K562 (cell line): Measurements from ENCODE around the gene MLN. TPM values are rescaled to one million over a fixed set of nuclear protein-coding genes. Genes with fewer than 3 reads are reported as not detected.
A peak's percentile ranks its signal among the peaks of the same experiment; 100 is the strongest.

Experiments
- GABPB2 ChIP-seq: fragments of 250-450 bp; sonication (Bioruptor Pico); conservative IDR thresholded peaks from 2 replicates; pipeline ENCODE4 v1.5.1; 2021; ENCODE audit warnings: mild to moderate bottlenecking
- LCOR ChIP-seq: sonication (generic); formaldehyde crosslinking; IDR thresholded peaks from 2 replicates; pipeline ENCODE4 v1.8.0; 2022; ENCODE audit warnings: mild to moderate bottlenecking, missing genetic modification reagents
- PHF21A ChIP-seq: fragments of 450-650 bp; IDR thresholded peaks from 2 replicates; pipeline ENCODE4 v1.6.1; 2017; ENCODE audit warnings: low read depth, borderline replicate concordance
- SP2 ChIP-seq: IDR thresholded peaks from 2 replicates; pipeline ENCODE4 v1.6.1; 2011; ENCODE audit warnings: mild to moderate bottlenecking, low read depth, low read length, moderate library complexity; ENCODE audit not compliant: poor library complexity, severe bottlenecking; ENCODE audit errors: extremely low read depth
- ZBTB1 ChIP-seq: sonication (generic); formaldehyde crosslinking; IDR thresholded peaks from 2 replicates; pipeline ENCODE4 v1.8.1; 2023; ENCODE audit warnings: missing genetic modification reagents, low read depth, mild to moderate bottlenecking, borderline replicate concordance
- ZEB2 ChIP-seq: fragments of 450-650 bp; IDR thresholded peaks from 2 replicates; pipeline ENCODE4 v1.6.1; 2016
- ZNF316 ChIP-seq: fragments of 450-650 bp; IDR thresholded peaks from 2 replicates; pipeline ENCODE4 v1.6.1; 2016
- polyA plus RNA-seq, 8 experiments: library from polyadenylated mRNA; depleted of rRNA in 4 of 8; stranded (reverse) in 5 of 8; unstranded in 3 of 8; fragments of >200 nt; fragmentation: Nextera tagmentation in 2 of 8; fragmentation: Illumina TruSeq in 1 of 8; extraction: Ambion mirVana in 2 of 8; extraction: Trizol in 1 of 8; gene quantifications; 2 replicates each; pipeline versions ENCODE4 v1.2.1 to v1.2.3, GENCODE V29; 2011 to 2014; ENCODE audit warnings: inconsistent platforms in 1 of 8, missing spikeins in 1 of 8
- total RNA-seq, 7 experiments: library from RNA; depleted of rRNA in 6 of 7; stranded (reverse); fragments of >200 nt in 6 of 7; fragmentation: Illumina TruSeq in 2 of 7; extraction: Trizol in 2 of 7; gene quantifications; 2 replicates each; pipeline versions ENCODE4 v1.2.1 to v1.2.3, GENCODE V29; 2011 to 2021; ENCODE audit warnings: low replicate concordance in 1 of 7
- TF ChIP-seq, protein P1 (sequence below): fragments of 450-650 bp; IDR thresholded peaks from 2 replicates; pipeline ENCODE4 v1.6.1; 2016
- TF ChIP-seq, protein P2 (sequence below): sonication (generic); formaldehyde crosslinking; IDR thresholded peaks from 2 replicates; pipeline ENCODE4 v1.8.1; 2023; ENCODE audit warnings: mild to moderate bottlenecking, missing genetic modification reagents
- TF ChIP-seq, protein P3 (sequence below): fragments of 250-450 bp; sonication (Bioruptor Pico); IDR thresholded peaks from 2 replicates; pipeline ENCODE4 v1.8.0; 2021; ENCODE audit warnings: borderline replicate concordance, mild to moderate bottlenecking, moderate library complexity; ENCODE audit not compliant: poor library complexity, severe bottlenecking
- TF ChIP-seq, protein P4 (sequence below): fragments of 200-800 bp; sonication (Bioruptor generic); IDR thresholded peaks from 2 replicates; pipeline ENCODE4 v1.6.1; 2017; ENCODE audit warnings: missing genetic modification characterization, missing compliant biosample characterization

Gene MLN
- total and polyA plus RNA-seq, 9 of the 15 experiments (the other 6 are each of a cell fraction or from before 2014, with no cell fraction given): not detected

DNA sequence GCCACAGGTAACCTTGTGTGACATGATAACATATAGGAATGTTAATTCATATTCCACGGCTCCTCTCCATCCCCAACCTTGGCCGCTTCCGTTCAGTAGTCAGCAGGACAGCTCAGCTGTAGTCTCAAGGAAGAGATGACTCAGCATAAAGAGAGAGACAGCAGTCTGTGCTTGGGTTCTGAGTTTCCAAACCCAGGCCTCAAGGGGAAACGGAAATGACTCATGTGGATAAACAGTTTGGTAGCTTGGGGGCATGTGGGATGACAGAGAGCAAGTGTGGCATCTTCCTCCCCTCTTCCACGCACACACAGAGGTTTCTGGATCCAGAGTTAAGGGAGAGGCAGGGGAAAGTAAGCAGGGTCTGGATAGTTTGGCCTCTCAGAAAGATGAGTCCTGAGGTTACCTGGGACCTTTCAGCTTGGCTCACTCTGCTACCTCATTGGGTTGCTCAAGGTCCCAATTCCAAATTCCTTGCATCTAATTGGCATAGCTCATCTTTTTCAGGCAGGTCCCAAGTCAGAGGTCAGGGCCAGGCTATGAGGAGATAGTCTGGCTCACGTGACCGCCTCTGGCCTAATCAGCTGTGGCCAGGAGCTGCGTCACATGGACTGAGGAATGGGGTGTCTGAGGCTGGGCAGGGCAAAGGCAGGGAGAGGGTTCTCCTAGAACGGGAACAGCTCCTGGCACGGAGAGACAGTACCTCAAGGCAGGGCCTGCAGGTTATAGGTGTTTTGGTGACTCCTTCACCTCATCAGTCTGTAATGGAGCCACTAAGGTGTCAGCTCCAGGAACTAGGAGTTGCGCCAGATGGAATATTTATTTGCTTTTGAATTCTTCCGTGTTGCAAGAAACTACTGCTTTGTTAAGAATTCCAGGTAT is 36.5 kb upstream of the MLN start (continued):
- TF ChIP-seq ZBTB1 (CRISPR knock-in tag) (no peak), LCOR (CRISPR knock-in tag) (peak; percentile 99), PHF21A (peak; percentile 65; the same call in 1 of the 2 replicates), GABPB2 (CRISPR knock-in tag) (no peak), SP2 (no peak), ZNF316 (peak; percentile 100), ZEB2 (peak; percentile 77; the same call in 1 of the 2 replicates)
- TF ChIP-seq, protein P1, sequence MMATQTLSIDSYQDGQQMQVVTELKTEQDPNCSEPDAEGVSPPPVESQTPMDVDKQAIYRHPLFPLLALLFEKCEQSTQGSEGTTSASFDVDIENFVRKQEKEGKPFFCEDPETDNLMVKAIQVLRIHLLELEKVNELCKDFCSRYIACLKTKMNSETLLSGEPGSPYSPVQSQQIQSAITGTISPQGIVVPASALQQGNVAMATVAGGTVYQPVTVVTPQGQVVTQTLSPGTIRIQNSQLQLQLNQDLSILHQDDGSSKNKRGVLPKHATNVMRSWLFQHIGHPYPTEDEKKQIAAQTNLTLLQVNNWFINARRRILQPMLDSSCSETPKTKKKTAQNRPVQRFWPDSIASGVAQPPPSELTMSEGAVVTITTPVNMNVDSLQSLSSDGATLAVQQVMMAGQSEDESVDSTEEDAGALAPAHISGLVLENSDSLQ: peak; percentile 72
- TF ChIP-seq, protein P2, sequence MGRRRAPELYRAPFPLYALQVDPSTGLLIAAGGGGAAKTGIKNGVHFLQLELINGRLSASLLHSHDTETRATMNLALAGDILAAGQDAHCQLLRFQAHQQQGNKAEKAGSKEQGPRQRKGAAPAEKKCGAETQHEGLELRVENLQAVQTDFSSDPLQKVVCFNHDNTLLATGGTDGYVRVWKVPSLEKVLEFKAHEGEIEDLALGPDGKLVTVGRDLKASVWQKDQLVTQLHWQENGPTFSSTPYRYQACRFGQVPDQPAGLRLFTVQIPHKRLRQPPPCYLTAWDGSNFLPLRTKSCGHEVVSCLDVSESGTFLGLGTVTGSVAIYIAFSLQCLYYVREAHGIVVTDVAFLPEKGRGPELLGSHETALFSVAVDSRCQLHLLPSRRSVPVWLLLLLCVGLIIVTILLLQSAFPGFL (CRISPR knock-in tag): no peak
- TF ChIP-seq, protein P3, sequence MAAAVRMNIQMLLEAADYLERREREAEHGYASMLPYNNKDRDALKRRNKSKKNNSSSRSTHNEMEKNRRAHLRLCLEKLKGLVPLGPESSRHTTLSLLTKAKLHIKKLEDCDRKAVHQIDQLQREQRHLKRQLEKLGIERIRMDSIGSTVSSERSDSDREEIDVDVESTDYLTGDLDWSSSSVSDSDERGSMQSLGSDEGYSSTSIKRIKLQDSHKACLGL (CRISPR knock-in tag): no peak
- TF ChIP-seq, protein P4, sequence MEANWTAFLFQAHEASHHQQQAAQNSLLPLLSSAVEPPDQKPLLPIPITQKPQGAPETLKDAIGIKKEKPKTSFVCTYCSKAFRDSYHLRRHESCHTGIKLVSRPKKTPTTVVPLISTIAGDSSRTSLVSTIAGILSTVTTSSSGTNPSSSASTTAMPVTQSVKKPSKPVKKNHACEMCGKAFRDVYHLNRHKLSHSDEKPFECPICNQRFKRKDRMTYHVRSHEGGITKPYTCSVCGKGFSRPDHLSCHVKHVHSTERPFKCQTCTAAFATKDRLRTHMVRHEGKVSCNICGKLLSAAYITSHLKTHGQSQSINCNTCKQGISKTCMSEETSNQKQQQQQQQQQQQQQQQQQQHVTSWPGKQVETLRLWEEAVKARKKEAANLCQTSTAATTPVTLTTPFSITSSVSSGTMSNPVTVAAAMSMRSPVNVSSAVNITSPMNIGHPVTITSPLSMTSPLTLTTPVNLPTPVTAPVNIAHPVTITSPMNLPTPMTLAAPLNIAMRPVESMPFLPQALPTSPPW: peak; percentile 61
- TF ChIP-seq, all 486 proteins: peak for 194
